Measurements from ENCODE around the gene TIAM2.

Gene TIAM2

GRCh38 chr6:155026022-155026705, 31.0 kb downstream of the TIAM2 start:
- DNase-seq, result no peak

- no peak for DNase-seq
These were observed 31.6 kb downstream of the TIAM2 start for GRCh38 chr6:155026706-155027045.

DNA sequence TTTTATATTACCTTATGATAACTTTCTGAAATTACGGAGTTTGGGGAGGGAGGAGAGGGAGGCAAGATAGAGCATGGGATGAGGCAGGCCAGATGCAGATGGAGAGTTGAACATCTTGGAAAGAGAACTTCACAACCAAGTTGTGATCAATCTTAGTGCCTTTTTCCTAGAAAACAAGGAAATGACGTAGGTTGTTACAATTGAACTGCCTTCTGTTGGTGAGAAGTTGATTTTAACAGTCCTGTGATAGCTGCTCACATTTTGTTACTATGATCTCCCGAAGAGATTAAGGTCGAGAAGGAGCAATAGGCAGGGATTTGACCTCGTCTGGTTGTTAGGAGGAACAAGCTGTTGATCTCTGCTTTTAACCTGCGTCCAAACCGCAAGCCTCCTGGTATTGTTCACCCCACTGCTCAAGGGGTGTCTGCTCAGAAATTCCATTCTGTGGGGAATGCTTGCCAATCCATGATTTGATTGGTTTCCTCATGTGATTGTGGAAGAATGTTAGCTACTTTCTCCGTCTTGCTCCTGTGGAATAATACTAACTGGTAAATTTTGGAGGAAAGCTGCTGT, 35.1 kb downstream of the TIAM2 start:
- no peak for DNase-seq

- DNase-seq, result no peak
These were observed 36.0 kb downstream of the TIAM2 start for GRCh38 chr6:155031091-155031490.

GRCh38 chr6:155033021-155033791, 38.1 kb downstream of the TIAM2 start:
- DNase-seq, result no peak

- no peak for DNase-seq
These were observed 41.8 kb downstream of the TIAM2 start for GRCh38 chr6:155036907-155037306.

DNA sequence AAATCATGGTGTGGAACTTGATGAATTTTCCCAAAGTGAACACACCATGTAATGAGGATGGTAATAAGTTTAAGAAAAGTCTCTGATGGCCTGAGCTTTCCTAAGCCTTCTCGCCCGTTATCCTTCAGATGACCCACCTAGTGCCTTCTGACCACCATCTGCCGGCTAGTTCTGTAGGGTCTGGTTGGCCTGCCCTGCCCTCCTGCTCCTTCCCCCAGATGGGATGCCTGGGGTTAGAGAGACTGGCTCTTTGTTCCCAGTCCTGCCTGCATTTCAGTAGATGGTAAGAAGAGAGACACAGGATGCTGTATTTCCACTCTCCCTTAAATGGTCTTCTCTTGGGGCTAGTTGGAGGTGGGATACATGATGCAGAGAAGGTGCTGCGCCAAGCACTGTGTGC, 43.0 kb downstream of the TIAM2 start:
- DNase-seq, result no peak

DNA sequence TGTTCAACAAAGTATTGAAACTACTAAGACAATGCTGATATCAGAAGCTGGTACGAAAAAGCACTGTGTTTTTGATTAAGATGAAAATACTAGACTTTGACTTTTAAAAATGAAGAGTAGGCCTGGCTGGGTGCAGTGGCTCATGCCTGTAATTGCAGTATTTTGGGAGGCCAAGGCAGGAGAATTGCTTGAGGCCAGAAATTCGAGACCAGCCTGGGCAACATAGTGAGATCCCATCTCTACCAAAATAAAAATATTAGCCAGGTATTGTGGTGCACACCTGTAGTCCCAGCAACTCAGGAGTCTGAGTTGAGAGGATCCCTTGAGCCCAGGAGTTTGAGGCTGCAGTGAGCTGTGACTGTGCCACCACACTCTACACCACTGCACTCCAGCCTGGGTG, 43.4 kb downstream of the TIAM2 start:
- DNase-seq, result no peak

DNA sequence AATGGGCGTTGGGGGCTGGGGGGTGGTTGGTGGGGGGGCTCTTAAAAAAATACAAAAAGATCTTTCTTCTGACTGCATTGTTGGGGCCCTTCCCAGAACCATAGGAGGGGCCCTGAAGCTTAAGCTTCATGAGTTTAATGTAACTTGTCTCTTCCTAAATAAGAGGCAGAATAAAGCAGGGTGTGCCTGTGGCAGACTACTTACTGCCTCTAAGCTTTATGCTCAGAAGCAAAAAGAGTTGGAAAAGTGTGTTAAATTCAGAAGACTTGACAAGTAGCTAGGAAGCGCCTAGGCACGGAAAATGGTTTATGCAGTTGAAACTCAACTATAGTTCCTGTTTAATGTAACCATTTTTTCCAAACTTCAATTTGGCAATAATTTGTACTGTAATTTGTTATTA, 44.5 kb downstream of the TIAM2 start:
- no peak for DNase-seq

DNA sequence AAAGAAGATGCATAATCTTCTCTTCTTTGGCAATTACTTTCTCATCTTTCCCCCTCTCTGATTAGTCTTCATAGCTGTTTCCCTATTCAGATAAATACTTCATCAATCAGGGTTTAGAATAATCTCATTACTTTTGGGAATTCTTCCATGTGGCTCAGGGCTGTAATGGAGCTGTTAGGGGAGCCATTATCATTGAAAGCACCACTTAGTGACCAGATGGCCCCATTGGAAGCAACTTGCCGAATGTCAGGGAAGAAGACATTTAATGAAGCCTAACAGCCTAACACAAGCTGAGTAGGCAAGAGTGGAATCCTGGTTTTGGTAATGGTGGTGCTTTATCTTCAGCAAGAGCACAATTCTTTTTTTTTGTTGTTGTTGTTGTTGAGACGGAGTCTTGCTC, 45.0 kb downstream of the TIAM2 start:
- DNase-seq, result no peak

DNA sequence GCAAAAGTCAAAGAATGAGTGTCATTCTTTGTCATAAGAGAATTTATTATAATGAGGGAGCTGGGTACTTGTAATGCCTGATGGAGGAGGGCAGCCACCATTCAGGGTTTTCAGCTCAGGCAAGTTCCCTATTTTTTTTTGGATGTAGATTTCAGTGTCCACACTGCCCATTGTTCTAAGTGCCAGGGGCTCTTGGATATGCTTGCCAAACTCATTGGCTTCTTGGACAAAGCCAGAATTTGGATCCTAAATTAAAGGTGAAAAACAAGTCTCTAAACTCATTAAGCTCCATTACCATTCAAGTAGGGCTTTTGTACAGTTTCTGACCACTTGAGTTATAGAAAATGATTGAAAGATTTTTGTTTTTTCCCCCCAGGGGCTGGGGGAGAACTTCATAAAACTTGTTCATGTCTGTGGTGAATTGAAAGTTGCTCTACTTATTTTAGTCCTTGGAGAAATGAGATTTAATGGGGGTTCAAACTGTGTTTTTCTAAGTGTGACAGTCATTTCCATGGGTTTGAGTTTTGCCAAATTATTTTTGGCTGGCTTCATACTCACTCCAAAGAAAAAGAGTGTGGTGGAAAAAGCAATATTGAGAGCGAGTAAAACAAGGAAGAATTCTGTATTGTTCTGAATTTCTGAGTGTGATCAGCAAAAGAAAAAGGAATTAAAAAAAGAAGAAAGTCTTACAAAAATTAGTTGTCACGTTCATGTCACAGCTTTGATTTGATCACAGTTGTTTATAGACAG, 46.0 kb downstream of the TIAM2 start:
- no peak for DNase-seq

- no peak for DNase-seq
These were observed 46.7 kb downstream of the TIAM2 start for GRCh38 chr6:155041741-155042279.

DNA sequence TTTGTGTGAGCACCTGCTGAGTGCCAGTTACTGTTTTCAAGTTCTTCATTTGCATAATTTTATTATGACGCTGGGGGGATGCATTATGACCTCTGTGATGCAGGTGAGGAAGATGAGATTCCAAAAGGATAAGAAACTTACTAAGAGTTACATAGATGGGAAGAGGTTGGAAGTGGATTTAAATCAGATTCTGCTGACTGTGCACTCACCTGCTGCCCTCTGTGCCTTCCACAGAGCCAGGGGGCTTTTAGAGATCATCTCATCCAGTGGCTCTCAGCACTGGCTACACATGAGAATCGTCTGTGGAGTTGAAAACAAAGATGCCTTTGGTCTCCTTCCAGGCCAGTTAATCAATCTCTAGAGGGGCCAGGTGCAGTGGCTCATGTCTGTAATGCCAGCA, 47.9 kb downstream of the TIAM2 start:
- no peak for DNase-seq

GRCh38 chr6:155045561-155046404, 50.7 kb downstream of the TIAM2 start:
- no peak for DNase-seq

DNA sequence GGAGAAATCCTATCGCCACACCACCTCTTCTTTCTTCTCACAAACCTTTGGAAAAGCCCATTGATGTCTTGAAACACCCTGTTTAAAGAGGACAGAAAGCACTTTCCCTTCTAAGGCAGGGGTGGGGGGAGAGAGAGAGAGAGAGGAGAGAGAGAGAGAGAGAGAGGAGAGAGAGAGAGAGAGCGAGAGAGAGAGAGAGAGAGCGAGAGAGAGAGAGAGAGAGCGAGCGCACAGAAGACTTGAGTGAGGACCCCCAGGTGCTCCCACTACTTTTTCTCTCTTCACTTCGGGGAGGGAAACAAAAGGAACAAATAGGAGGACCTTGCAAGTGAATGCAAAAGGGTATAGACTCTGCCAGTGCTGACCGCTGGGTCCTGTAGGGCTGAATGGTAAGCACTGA, 52.4 kb downstream of the TIAM2 start:
- no peak for DNase-seq

- no peak for DNase-seq
These were observed 55.2 kb downstream of the TIAM2 start for GRCh38 chr6:155050311-155050710.

- no peak for DNase-seq
These were observed 59.6 kb downstream of the TIAM2 start for GRCh38 chr6:155054491-155055250.

DNA sequence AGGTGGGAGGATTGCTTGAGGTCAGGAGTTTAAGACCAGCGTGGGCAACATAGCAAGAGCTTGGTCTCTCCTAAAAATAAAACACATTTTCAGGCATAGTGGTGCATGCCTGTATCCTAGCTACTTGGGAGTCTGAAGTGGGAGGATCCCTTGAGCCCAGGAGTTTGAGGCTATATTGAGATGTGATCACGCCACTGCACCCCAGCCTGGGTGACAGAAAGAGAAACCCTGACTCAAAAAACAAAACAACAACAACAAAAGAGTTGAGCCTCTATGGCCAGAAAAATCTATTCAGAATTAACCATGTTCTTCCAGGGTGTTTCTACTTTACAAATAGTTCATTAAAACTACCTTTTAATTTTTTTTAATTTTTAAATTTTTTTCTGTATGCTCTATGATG, 60.6 kb downstream of the TIAM2 start:
- no peak for DNase-seq

GRCh38 chr6:155056756-155057155, 61.6 kb downstream of the TIAM2 start:
- DNase-seq, result no peak

- no peak for DNase-seq
These were observed 66.3 kb downstream of the TIAM2 start for GRCh38 chr6:155061381-155061780.

DNA sequence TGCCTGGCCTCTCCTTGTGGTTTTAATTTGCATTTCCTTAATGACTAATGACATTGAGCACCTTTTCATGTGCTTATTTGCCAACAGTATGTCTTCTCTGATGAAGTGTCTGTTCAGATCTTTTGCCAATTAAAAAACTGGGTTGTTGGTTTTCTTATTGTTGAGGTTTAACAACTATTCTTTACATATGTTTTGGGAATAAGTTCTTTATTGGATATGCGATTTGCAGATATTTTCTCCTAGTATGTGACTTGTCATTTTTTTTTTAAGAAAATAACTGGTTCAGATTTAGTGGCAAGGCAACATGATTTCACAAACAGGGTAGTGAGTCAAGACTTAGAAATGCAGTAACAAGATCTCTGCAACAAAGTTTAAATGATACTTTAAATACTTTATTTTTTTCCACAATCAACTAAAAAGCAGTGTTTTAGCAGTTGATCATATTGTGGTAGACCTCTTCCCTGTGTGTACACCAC, 67.8 kb downstream of the TIAM2 start:
- no peak for DNase-seq

DNA sequence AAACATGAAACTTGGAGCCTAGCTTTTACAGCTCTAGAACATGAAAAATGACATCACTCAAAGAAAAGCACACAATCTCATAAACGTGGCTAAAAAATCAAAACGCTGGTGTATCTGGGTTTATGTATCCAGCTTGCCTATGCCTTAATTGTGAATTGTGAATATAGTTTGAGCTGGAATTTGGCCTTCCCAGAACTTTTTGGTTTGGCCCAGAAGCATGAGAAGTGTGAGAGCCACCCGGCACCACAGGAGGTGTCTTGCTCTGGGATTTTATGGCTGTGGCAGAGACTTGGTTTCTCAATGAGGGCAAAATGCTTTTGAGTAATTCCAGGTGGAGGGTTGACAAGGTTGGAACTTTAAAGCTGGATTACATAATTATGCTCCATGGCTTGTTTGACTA, 69.2 kb downstream of the TIAM2 start:
- DNase-seq, result no peak

Measured in MV-4-11 (cell line).